Measurements from ENCODE around the gene NMRK2. TPM values are rescaled to one million over a fixed set of nuclear protein-coding genes. Genes with fewer than 3 reads are reported as not detected.

NMRK2 gene
- total and polyA plus RNA-seq, 2 donors (not counting 1 experiment from before 2014, with no cell fraction given): not detected

DNA sequence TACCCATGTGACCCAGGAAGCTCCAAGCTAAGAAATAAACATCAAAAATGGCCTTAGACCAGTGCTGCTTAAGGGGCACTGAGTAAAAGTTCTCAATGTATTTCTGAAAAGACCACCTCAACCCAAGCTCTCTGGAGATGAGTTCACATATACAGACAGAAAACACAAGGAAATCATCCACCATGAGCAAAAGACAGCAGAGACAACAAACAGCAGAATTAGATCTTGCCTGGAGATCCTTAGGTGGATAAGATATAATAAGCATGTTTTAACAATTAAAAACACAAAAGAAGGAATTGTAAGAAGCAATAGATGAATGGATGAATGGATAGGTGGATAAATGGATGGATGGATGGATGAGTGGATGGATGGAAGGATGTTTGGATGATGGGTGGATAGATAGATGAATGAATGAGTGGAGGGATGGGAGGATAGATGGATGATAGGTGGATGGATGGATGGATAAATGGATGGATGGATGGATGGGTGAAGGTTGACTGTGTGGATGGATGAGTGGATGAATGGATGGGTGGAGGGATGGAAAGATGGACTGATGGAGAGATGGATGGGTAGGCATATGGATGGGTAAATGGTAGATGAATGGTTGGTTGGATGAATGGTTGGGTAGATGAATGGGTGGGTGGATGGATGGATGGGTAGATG lies 9.6 kb upstream of the NMRK2 start:
- Histone ChIP-seq H3K4me1 (ENCODE audit: control insufficient read depth in 2 of 2, insufficient read depth in 2 of 2, low read length in 2 of 2) (no peaks in the 10 kb centered on the region), H3K9me3 (ENCODE audit: control extremely low read depth in 1 of 3, control insufficient read depth in 2 of 3, insufficient read depth in 1 of 3, low read length in 2 of 3) (peaks cover 0 to 47% (median 7%) of the 10 kb centered on the region in 3 donors), H3K9ac (ENCODE audit: low read length) (no peak overlapping the region), H4K20me1 (ENCODE audit: control insufficient read depth, insufficient read depth, low read length, poor library complexity, severe bottlenecking) (no peaks in the 10 kb centered on the region), H2AFZ (ENCODE audit: insufficient read depth, low read depth, low read length, poor library complexity, severe bottlenecking) (no peak overlapping the region), H3K27ac (ENCODE audit: low read length in 2 of 2) (no peak overlapping the region), H3K79me2 (ENCODE audit: control insufficient read depth, insufficient read depth, low read length) (no peaks in the 10 kb centered on the region), H3K4me3 (ENCODE audit: control extremely low read depth in 1 of 5, extremely low read depth in 1 of 5, insufficient read depth in 1 of 5, low read depth in 2 of 5, low read length in 4 of 5) (no peak overlapping the region), H3K36me3 (replicated peaks in 1 of 2; ENCODE audit: control extremely low read depth in 1 of 2, control insufficient read depth in 1 of 2, extremely low read depth in 1 of 2, insufficient read depth in 2 of 2, low read length in 1 of 2) (no peaks in the 10 kb centered on the region), H3K27me3 (replicated peaks in 1 of 4; ENCODE audit: control extremely low read depth in 1 of 4, control insufficient read depth in 3 of 4, insufficient read depth in 4 of 4, low read length in 3 of 4) (no peaks in the 10 kb centered on the region), H3K4me2 (replicated peaks; ENCODE audit: low read depth, low read length, poor library complexity, severe bottlenecking) (no peak overlapping the region)
- H3K27me3 Mint-ChIP-seq: peaks cover 4% of the 10 kb centered on the region
- CTCF ChIA-PET: no interaction called here
- no peak overlapping the region for H3K4me3 Mint-ChIP-seq
- ATAC-seq (ENCODE audit: low read depth): no peak
- H3K4me1 Mint-ChIP-seq: no peaks in the 10 kb centered on the region
- no peak for TF ChIP-seq EZH2 (IDR thresholded peaks at IDR 0.05; ENCODE audit: borderline replicate concordance, insufficient read depth, low read depth, low read length, poor library complexity, severe bottlenecking)
- TF ChIP-seq, protein P1, sequence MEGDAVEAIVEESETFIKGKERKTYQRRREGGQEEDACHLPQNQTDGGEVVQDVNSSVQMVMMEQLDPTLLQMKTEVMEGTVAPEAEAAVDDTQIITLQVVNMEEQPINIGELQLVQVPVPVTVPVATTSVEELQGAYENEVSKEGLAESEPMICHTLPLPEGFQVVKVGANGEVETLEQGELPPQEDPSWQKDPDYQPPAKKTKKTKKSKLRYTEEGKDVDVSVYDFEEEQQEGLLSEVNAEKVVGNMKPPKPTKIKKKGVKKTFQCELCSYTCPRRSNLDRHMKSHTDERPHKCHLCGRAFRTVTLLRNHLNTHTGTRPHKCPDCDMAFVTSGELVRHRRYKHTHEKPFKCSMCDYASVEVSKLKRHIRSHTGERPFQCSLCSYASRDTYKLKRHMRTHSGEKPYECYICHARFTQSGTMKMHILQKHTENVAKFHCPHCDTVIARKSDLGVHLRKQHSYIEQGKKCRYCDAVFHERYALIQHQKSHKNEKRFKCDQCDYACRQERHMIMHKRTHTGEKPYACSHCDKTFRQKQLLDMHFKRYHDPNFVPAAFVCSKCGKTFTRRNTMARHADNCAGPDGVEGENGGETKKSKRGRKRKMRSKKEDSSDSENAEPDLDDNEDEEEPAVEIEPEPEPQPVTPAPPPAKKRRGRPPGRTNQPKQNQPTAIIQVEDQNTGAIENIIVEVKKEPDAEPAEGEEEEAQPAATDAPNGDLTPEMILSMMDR (IDR thresholded peaks at IDR 0.05): no peak
- DNase-seq: no peak
- peaks cover 9% of the 10 kb centered on the region for H3K9me3 Mint-ChIP-seq (ENCODE audit: insufficient read depth)
- H3K27ac Mint-ChIP-seq: no peak overlapping the region
- POLR2A ChIA-PET: no interaction called here
- intact Hi-C loops (cut with micrococcal nuclease): no loop called here

DNA sequence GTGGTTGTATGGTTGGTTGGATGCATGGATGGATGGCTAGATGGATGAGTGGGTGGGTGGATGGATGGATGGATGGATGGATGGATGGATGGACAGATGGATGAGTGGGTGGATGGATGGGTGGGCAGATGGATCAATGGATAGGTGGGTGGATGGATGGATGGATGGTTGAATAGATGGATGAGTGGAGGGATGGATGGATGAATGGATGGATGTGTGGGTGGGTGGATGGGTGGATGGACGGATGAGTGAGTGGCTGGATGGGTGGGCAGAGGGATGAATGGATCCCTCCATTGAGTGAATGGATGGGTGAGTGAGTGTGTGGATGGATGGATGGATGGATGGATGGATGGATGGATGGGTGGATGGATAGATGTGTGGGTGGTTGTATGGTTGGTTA lies 9.0 kb upstream of the NMRK2 start:
- ATAC-seq (ENCODE audit: low read depth) (no peak), DNase-seq (no peak)
- Histone ChIP-seq H3K27ac (ENCODE audit: low read length in 2 of 2) (no peak overlapping the region), H3K9me3 (ENCODE audit: control extremely low read depth in 1 of 3, control insufficient read depth in 2 of 3, insufficient read depth in 1 of 3, low read length in 2 of 3) (peaks cover 0 to 47% (median 7%) of the 10 kb centered on the region in 3 donors), H4K20me1 (ENCODE audit: control insufficient read depth, insufficient read depth, low read length, poor library complexity, severe bottlenecking) (no peaks in the 10 kb centered on the region), H3K36me3 (replicated peaks in 1 of 2; ENCODE audit: control extremely low read depth in 1 of 2, control insufficient read depth in 1 of 2, extremely low read depth in 1 of 2, insufficient read depth in 2 of 2, low read length in 1 of 2) (no peaks in the 10 kb centered on the region), H3K27me3 (replicated peaks in 1 of 4; ENCODE audit: control extremely low read depth in 1 of 4, control insufficient read depth in 3 of 4, insufficient read depth in 4 of 4, low read length in 3 of 4) (no peaks in the 10 kb centered on the region), H3K79me2 (ENCODE audit: control insufficient read depth, insufficient read depth, low read length) (no peaks in the 10 kb centered on the region), H3K4me1 (ENCODE audit: control insufficient read depth in 2 of 2, insufficient read depth in 2 of 2, low read length in 2 of 2) (no peaks in the 10 kb centered on the region), H2AFZ (ENCODE audit: insufficient read depth, low read depth, low read length, poor library complexity, severe bottlenecking) (no peak overlapping the region), H3K9ac (ENCODE audit: low read length) (no peak overlapping the region), H3K4me2 (replicated peaks; ENCODE audit: low read depth, low read length, poor library complexity, severe bottlenecking) (no peak overlapping the region), H3K4me3 (ENCODE audit: control extremely low read depth in 1 of 5, extremely low read depth in 1 of 5, insufficient read depth in 1 of 5, low read depth in 2 of 5, low read length in 4 of 5) (no peak overlapping the region)
- POLR2A ChIA-PET: no interaction called here
- CTCF ChIA-PET: no interaction called here
- no peak overlapping the region for H3K27ac Mint-ChIP-seq
- peaks cover 9% of the 10 kb centered on the region for H3K9me3 Mint-ChIP-seq (ENCODE audit: insufficient read depth)
- 86% methylated on average over 1 of the region's 1 CpG for WGBS (ENCODE audit: insufficient coverage)
- intact Hi-C loops (cut with micrococcal nuclease): no loop called here
- TF ChIP-seq, protein P1 (IDR thresholded peaks at IDR 0.05): no peak
- TF ChIP-seq EZH2 (IDR thresholded peaks at IDR 0.05; ENCODE audit: borderline replicate concordance, insufficient read depth, low read depth, low read length, poor library complexity, severe bottlenecking): no peak
- H3K4me1 Mint-ChIP-seq: no peaks in the 10 kb centered on the region
- H3K27me3 Mint-ChIP-seq: peaks cover 4% of the 10 kb centered on the region
- no peak overlapping the region for H3K4me3 Mint-ChIP-seq
